ENCODE data around the gene SFI1.

DNA sequence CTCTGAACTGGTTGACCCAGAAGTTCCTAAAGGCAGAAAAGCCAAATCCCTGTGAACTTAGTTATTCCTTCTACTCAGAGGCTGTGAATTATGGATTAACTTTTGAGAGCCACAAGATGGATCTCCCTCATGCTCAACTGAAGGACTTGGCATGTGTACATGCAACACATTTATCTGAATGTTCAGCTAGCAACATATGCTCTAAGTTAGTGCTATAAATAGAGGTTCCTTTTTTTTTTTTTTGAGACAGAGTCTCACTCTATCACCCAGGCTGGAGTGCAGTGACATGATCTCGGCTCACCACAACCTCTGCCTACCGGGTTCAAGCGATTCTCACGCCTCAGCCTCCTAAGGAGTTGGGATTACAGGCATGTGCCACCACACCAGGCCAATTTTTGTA is 46.8 kb upstream of the SFI1 start:
- TF ChIP-seq, protein P1, sequence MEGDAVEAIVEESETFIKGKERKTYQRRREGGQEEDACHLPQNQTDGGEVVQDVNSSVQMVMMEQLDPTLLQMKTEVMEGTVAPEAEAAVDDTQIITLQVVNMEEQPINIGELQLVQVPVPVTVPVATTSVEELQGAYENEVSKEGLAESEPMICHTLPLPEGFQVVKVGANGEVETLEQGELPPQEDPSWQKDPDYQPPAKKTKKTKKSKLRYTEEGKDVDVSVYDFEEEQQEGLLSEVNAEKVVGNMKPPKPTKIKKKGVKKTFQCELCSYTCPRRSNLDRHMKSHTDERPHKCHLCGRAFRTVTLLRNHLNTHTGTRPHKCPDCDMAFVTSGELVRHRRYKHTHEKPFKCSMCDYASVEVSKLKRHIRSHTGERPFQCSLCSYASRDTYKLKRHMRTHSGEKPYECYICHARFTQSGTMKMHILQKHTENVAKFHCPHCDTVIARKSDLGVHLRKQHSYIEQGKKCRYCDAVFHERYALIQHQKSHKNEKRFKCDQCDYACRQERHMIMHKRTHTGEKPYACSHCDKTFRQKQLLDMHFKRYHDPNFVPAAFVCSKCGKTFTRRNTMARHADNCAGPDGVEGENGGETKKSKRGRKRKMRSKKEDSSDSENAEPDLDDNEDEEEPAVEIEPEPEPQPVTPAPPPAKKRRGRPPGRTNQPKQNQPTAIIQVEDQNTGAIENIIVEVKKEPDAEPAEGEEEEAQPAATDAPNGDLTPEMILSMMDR (conservative IDR thresholded peaks at IDR 0.05; ENCODE audit: low read depth, low read length): no peak
- no peak for TF ChIP-seq EZH2 (IDR thresholded peaks at IDR 0.05; ENCODE audit: borderline replicate concordance, low read depth, low read length, poor library complexity, severe bottlenecking)
